Erythroblast (primary cell): ENCODE results near the gene IGLON5.

Source experiments
- GATA1 ChIP-seq: IDR thresholded peaks from 2 replicates; pipeline ENCODE4 v1.6.1; 2011; ENCODE audit warnings: low read depth, mild to moderate bottlenecking, control low read depth, low read length, moderate library complexity
- POLR2A ChIP-seq: IDR thresholded peaks from 2 replicates; pipeline ENCODE4 v1.6.1; 2011; ENCODE audit warnings: mild to moderate bottlenecking, low read length

DNA sequence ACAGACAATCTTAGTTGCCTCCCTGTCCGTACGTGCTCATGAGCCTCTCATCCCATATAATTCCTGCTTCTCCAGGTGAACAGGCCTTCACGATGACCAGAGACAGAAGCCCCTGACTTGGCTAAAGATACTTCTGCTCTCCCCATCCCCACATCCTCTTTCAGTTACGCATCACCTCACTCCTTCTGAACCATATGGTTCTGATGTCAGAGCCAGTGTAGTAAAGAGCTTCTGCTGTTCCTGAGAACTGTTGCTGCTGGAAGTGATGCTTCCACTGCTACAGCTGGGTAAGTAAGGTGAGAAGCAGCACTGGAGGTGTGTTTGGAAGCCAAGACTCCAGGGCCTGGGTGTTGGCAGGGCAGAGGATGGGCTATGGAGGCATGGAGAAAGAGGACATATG, 47.6 kb upstream of the IGLON5 start:
- TF ChIP-seq POLR2A (no peak), GATA1 (no peak)
